ENCODE results near the gene MAD2L2. TPM values are rescaled to one million over a fixed set of nuclear protein-coding genes. Genes with fewer than 3 reads are reported as not detected.
A peak's percentile ranks its signal among the peaks of the same experiment; 100 is the strongest.

The MAD2L2 gene
- total RNA-seq, 2 donors from 2014 or later = 26.9 to 27.3 TPM

- H3K27ac ChIP-seq = no peak within 1 kb of the TSS
- ATAC-seq (ENCODE audit: insufficient number of reproducible peaks, low FRiP score, low read depth) = no peak
These were observed 10.5 kb upstream of the MAD2L2 start, which contains the start of gene DRAXIN for GRCh38 chr1:11691302-11691914. Gene DRAXIN (plus strand): TSS chr1:11691710. CDS start chr1:11706259, 14,549 bp downstream.

GRCh38 chr1:11690397-11691301 is 9.7 kb upstream of the MAD2L2 start:
- ATAC-seq (ENCODE audit: insufficient number of reproducible peaks, low FRiP score, low read depth) (no peak), DNase-seq (ENCODE audit: low spot score) (no peak)
- H3K27me3 ChIP-seq (replicated peaks; ENCODE audit: insufficient read depth) = peaks cover 8% of the 10 kb centered on the region
- peak overlapping the region; percentile 52 for H3K4me3 ChIP-seq
- TF ChIP-seq CTCF (IDR thresholded peaks at IDR 0.05) = no peak
- no peaks in the 10 kb centered on the region for H3K9me3 ChIP-seq
- H3K4me1 ChIP-seq (ENCODE audit: control insufficient read depth in 1 of 2, low read depth in 2 of 2) = peaks cover 10 to 28% of the 10 kb centered on the region in 2 donors
- H3K27ac ChIP-seq = no peak overlapping the region
- no peaks in the 10 kb centered on the region for H3K36me3 ChIP-seq

More at GRCh38 chr1:11691302-11691914, 10.5 kb upstream of the MAD2L2 start, which contains the start of gene DRAXIN:
- Histone ChIP-seq H3K27me3 (replicated peaks; ENCODE audit: insufficient read depth) (peaks cover 8% of the 10 kb centered on the region), H3K36me3 (no peaks in the 10 kb centered on the region), H3K4me1 (ENCODE audit: control insufficient read depth in 1 of 2, low read depth in 2 of 2) (peaks cover 10 to 28% of the 10 kb centered on the region in 2 donors), H3K9me3 (no peaks in the 10 kb centered on the region), H3K4me3 (peak within 1 kb of the TSS; percentile 52)
- no peak for TF ChIP-seq CTCF (IDR thresholded peaks at IDR 0.05)
- no peak for DNase-seq (ENCODE audit: low spot score)

GRCh38 chr1:11688506-11688905 is 7.6 kb upstream of the MAD2L2 start:
- peaks cover 8% of the 10 kb centered on the region for H3K27me3 ChIP-seq (replicated peaks; ENCODE audit: insufficient read depth)
- peaks cover 7 to 23% of the 10 kb centered on the region in 2 donors for H3K4me1 ChIP-seq (ENCODE audit: control insufficient read depth in 1 of 2, low read depth in 2 of 2)
- ATAC-seq (ENCODE audit: insufficient number of reproducible peaks, low FRiP score, low read depth) (no peak), DNase-seq (ENCODE audit: low spot score) (no peak)
- no peak overlapping the region for H3K27ac ChIP-seq
- no peak overlapping the region for H3K4me3 ChIP-seq
- H3K36me3 ChIP-seq = no peaks in the 10 kb centered on the region
- H3K9me3 ChIP-seq = no peaks in the 10 kb centered on the region
- TF ChIP-seq CTCF (IDR thresholded peaks at IDR 0.05) = no peak

- H3K36me3 ChIP-seq = no peaks in the 10 kb centered on the region
- TF ChIP-seq CTCF (IDR thresholded peaks at IDR 0.05) = no peak
- no peak overlapping the region for H3K4me3 ChIP-seq
- ATAC-seq (ENCODE audit: insufficient number of reproducible peaks, low FRiP score, low read depth) (no peak), DNase-seq (ENCODE audit: low spot score) (no peak)
- no peak overlapping the region for H3K27ac ChIP-seq
- peaks cover 0 to 13% of the 10 kb centered on the region in 2 donors for H3K4me1 ChIP-seq (ENCODE audit: control insufficient read depth in 1 of 2, low read depth in 2 of 2)
- H3K9me3 ChIP-seq = no peaks in the 10 kb centered on the region
- H3K27me3 ChIP-seq (replicated peaks; ENCODE audit: insufficient read depth) = no peaks in the 10 kb centered on the region
These were observed 4.3 kb upstream of the MAD2L2 start for GRCh38 chr1:11685210-11685752.

- no peak for TF ChIP-seq CTCF (IDR thresholded peaks at IDR 0.05)
- Histone ChIP-seq H3K9me3 (no peaks in the 10 kb centered on the region), H3K36me3 (no peaks in the 10 kb centered on the region), H3K27ac (no peak overlapping the region), H3K27me3 (replicated peaks; ENCODE audit: insufficient read depth) (no peaks in the 10 kb centered on the region), H3K4me3 (no peak overlapping the region), H3K4me1 (ENCODE audit: control insufficient read depth in 1 of 2, low read depth in 2 of 2) (peaks cover 8 to 22% of the 10 kb centered on the region in 2 donors)
- no peak for DNase-seq (ENCODE audit: low spot score)
- ATAC-seq (ENCODE audit: insufficient number of reproducible peaks, low FRiP score, low read depth) = no peak
These were observed 3.1 kb upstream of the MAD2L2 start for GRCh38 chr1:11684070-11684469.

All from thoracic aorta (tissue), 2 donors.